GM15510 (cell line): Measurements from ENCODE around the gene ZIC1.

Source experiments
- POLR2A ChIP-seq: IDR thresholded peaks from 3 replicates; pipeline ENCODE4 v1.6.1; 2011; ENCODE audit warnings: borderline replicate concordance; ENCODE audit not compliant: insufficient read length; ENCODE audit errors: extremely low read depth

ZIC1 gene

GRCh38 chr3:147417551-147418295, 8.6 kb downstream of the ZIC1 start:
- no peak for TF ChIP-seq POLR2A

GRCh38 chr3:147418371-147418781, 9.2 kb downstream of the ZIC1 start:
- no peak for TF ChIP-seq POLR2A

GRCh38 chr3:147418808-147419701, 9.9 kb downstream of the ZIC1 start:
- TF ChIP-seq POLR2A, result no peak

GRCh38 chr3:147419781-147420224, 10.6 kb downstream of the ZIC1 start:
- no peak for TF ChIP-seq POLR2A

DNA sequence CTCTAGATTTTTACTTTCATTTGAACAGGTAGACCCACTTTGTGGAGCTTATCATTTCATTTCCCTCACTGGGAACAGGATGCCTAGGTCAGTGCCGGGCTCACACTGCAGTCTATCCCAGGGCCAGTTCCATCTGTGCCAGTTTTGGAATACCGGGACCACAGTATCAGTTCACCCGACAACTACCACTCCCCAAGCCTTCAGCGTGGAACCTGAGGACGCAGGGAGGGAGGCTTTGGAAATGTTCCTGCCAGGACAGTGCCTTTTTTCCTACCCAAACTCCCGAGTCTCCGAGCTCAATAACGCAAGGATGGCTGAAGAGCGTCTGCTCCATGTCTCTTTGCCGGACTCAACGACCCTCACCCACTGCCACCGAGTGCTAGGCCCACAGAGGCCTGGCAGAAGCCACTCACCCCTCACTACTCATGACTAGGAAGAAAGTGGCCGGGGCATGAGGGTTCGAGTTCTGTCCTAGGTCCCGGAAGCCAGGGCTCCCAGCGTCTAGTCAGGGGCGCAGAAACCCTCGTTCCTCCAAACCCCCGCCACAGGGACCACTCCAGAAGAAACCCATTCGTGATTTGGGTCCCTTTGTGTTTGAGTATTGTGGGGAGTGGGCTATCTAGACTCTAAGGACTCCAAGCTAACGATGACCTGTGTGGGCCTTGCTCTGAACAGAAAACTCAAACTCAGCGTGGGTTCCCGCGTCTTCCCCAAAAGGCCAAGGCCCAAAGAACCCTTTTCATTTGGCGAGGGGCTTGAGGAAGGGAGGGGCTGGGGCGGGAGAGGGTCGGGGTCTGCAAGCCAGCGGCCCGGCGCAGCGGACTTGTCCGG, 11.4 kb downstream of the ZIC1 start:
- TF ChIP-seq POLR2A, result no peak

DNA sequence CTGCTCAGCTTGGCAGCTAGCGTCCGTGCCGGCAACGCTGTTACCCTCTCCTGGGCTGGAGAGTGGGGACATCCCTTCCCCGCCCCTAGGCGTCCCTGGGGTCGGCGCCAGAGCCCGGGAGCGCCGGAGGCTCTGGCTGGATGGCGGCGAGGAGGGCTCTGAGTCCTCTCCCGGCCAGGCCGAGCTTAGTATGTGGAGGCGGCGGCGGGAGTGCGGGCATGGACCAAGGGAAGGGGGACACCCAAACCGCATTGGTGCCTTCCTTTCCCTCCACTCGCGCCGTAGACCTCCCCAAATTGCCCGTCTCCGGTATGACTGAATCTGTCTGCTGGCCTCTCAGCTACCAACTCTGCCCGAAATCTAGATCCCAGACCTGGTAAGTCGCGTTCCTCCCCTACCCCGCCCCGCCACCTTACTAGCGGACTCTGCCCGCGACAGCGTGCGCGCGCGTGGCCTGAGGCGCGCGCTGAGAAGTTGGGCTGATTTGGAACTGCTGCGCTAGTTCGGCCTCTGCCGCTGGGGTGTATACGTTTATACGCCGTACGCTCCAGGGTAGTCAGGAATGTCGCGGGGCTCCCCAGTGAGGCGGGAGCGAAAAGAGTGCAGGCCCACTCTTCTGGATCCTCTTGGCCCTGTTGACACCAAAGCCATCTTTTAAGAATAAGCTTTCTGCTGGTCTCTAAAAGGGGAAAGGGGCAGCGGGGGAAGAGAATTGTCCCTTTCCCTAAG, 12.2 kb downstream of the ZIC1 start:
- no peak for TF ChIP-seq POLR2A

DNA sequence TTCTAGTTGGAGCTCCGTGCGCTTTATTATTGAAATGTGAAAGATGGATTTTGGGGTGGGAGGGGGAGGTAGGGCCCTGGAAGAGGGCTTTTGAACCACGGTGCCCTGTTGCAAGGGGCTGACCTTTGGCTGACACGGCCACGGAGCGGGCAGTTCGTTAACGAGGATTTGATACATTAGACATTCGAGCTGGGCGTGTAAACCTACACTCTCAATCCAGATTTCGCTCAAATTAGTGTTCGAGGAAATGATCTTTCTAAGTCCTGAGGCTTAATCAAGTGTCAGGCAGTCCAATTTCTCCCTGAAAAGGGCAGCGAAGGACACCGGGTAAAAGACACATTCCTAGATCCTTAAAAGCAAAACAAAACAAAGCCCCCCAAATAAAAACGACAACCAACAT, 13.0 kb downstream of the ZIC1 start:
- no peak for TF ChIP-seq POLR2A

- TF ChIP-seq POLR2A, result no peak
Measured at GRCh38 chr3:147422601-147423536, 13.7 kb downstream of the ZIC1 start.

- no peak for TF ChIP-seq POLR2A
Measured at GRCh38 chr3:147423537-147423797, 14.3 kb downstream of the ZIC1 start.

DNA sequence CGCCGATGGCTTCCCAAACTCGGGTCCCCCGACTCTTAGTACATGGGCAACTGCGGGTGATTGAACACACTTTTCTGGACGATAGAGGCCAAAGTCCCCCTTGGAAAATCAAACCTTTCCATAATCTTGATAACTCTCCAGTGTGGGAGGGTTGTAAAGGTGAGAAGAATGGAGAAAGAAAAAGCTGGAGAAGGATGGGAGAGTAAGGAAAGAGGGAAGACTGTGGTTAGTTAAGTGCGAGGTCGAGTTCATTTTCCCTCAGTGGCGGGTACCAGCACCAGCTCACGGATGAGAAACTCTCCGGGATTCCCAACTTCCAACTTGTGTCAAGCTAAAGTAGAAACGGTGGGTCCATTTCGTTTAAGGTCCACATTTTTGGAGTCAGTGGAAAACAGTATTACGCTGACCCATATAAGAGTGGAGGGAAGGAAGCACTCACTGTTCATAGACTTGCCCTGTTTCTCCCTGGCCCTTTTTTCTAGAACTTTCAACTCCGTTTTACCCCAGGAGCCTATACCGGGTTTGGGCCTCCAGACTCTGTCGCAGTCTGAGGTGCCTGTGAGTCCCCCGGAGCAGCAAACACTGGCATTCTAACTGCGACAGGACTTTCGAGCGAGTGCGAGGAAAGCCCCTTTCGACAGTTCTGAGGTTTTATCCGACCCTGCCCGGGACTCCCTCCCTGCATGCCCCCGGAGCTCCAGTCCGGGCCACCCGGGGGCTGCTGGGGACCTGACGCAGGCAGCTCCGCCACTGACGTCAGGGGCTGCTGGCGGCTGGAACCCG, 14.8 kb downstream of the ZIC1 start:
- TF ChIP-seq POLR2A, result no peak

DNA sequence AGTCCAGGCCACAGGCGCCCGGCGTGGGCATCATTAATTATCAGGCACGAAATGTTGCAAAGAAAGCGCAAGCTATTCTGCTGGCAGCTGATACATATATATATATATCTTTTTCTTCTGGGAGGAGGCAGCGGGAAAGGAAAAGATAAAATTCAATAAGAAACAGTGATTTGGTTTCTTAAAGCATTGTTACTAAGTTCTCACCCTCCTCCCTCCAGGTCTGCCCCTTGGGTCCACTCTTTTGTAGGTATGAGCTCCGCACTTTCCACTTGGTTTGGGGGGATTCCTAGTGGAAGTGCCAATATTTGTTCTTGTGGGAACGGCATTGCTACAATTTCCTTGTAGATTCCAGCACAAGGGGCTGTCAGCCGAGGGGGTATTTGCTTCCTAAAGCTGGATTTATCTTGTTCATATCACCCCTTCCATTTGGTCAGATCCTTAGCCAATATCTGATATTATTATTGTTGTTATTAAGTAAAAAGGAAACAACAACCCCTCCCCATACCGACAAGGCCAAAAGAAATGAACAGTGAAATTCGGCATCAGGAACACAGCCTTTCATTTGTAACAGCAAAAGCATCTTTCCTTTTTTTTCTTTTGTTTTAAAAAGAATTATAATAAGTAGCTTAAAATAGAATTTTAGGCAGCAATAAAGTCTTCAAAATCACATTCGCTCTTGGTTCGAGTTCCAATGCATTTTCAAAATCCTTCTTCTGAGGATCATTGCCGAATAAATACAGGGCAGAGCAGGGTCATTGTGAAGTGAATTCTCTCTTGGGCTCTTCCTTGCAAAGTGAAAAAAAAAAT, 15.6 kb downstream of the ZIC1 start:
- TF ChIP-seq POLR2A, result no peak

DNA sequence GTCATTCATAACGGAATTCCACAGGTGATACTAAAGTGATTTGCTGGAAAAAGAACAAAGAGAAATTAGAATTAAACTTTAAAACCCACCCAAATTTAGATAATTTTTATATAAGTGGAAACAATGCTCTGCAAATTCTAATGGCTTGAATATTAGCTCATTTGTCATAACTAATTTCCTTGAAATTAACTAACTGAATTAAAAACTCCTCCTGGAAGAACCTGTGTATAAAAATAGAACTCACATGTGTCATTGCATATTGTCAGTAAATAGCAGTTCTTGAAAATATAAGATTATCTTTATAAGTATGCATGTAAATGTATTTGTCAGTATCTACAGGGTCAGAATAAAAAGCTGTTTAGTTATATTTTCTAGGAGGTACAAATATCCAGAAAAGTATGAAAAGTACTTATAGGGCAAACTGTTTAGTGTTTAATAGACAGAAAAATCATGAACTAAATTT, 16.3 kb downstream of the ZIC1 start:
- no peak for TF ChIP-seq POLR2A
